K562 (cell line): ENCODE data around the gene MARK3. TPM values are rescaled to one million over a fixed set of nuclear protein-coding genes. Genes with fewer than 3 reads are reported as not detected.

ENCODE experiments used
- ATAC-seq: fragments of 200-7000 bp; cut with Tn5 transposase; 3 replicates; pipeline ENCODE4 v1.9.1; 2020; ENCODE audit warnings: moderate library complexity
- BruUV-seq: library from RNA; stranded (reverse); fragments of 400-500 nt; replicated peaks from 2 replicates; lab custom pipeline; 2021; lab: Mats Ljungman, UMichigan
- CTCF ChIA-PET: fragments of 300-600 bp; formaldehyde crosslinking; extraction: SDS; loops from one replicate; lab custom pipeline; 2021; ENCODE audit warnings: low intra/inter-chr PET ratio; lab: Yijun Ruan, JAX
- POLR2A ChIA-PET: fragments of 300-600, 350-650 bp; sonication (Branson Sonifier 250); formaldehyde crosslinking; extraction: SDS; loops from one replicate; lab custom pipeline; 2021; ENCODE audit warnings: antibody characterized with exemption, inconsistent platforms; lab: Yijun Ruan, JAX
- DNase-seq, 4 experiments: peaks; one replicate each; pipeline versions ENCODE4 v3.0.0 to v3.0.0-alpha.2; 2011 to 2018; ENCODE audit warnings: low spot score in 3 of 4, mixed read lengths in 3 of 4; ENCODE audit errors: extremely low read depth in 1 of 4
- FAIRE-seq: peaks from 2 replicates; lab custom pipeline; 2011; peaks lifted over from hg19 to GRCh38; lab: Jason Lieb, UNC
- H2AFZ ChIP-seq: 2 replicates; pipeline ENCODE4 v1.6.0; 2011; ENCODE audit warnings: low read depth, low read length, control low read depth, inconsistent platforms
- H3K27ac ChIP-seq: fragments of 200-600 bp; 3 replicates; pipeline ENCODE4 v1.8.0; 2011; ENCODE audit warnings: low read depth, mild to moderate bottlenecking, control low read depth, inconsistent platforms, low read length, moderate library complexity, mixed read lengths; ENCODE audit errors: extremely low read depth
- H3K27me3 ChIP-seq, 2 experiments: fragments of 300-600 bp in 1 of 2; 2 replicates in 1 of 2; 3 replicates in 1 of 2; pipeline versions ENCODE4 v1.6.0 to v1.8.0; 2011; ENCODE audit warnings: inconsistent platforms in 2 of 2, low read length in 2 of 2, mild to moderate bottlenecking in 1 of 2, mixed read lengths in 1 of 2, moderate library complexity in 1 of 2; ENCODE audit not compliant: control insufficient read depth in 2 of 2, insufficient read depth in 2 of 2
- H3K36me3 ChIP-seq: fragments of 300-600 bp; 3 replicates; pipeline ENCODE4 v1.8.0; 2011; ENCODE audit warnings: mild to moderate bottlenecking, low read length, inconsistent platforms; ENCODE audit not compliant: control insufficient read depth, insufficient read depth
- H3K4me1 ChIP-seq, 2 experiments: fragments of 200-600 bp in 1 of 2; replicated peaks in 1 of 2; 2 replicates in 1 of 2; 3 replicates in 1 of 2; pipeline versions ENCODE4 v1.5.1 to v1.8.0; 2011; ENCODE audit warnings: inconsistent platforms in 2 of 2, low read length in 2 of 2, mild to moderate bottlenecking in 1 of 2, mixed read lengths in 1 of 2, moderate library complexity in 1 of 2; ENCODE audit not compliant: control insufficient read depth in 2 of 2, insufficient read depth in 2 of 2
- H3K4me2 ChIP-seq: 2 replicates; pipeline ENCODE4 v1.6.1; 2011; ENCODE audit warnings: low read length, control low read depth, inconsistent platforms, mixed read lengths; ENCODE audit not compliant: insufficient read depth
- H3K4me3 ChIP-seq: fragments of 200-600 bp; sonication (generic), shearing (Covaris generic); 2 replicates; pipeline ENCODE4 v1.5.1; 2016; ENCODE audit warnings: control low read depth, inconsistent platforms
- H3K79me2 ChIP-seq: fragments of 200-600 bp; 3 replicates; pipeline ENCODE4 v1.8.0; 2011; ENCODE audit warnings: low read length, inconsistent platforms; ENCODE audit not compliant: control insufficient read depth, insufficient read depth
- H3K9ac ChIP-seq, 2 experiments: 2 replicates each; pipeline versions ENCODE4 v1.6.0 to v1.6.1; 2011; ENCODE audit warnings: low read depth in 2 of 2, low read length in 2 of 2, control low read depth in 1 of 2, inconsistent platforms in 1 of 2, mild to moderate bottlenecking in 1 of 2, mixed read lengths in 1 of 2; ENCODE audit not compliant: insufficient read depth in 1 of 2
- H3K9me1 ChIP-seq: one replicate; pipeline ENCODE4 v1.6.0; 2011; ENCODE audit warnings: inconsistent platforms, mild to moderate bottlenecking, low read length, moderate library complexity; ENCODE audit not compliant: control insufficient read depth, insufficient read depth
- H3K9me3 ChIP-seq: replicated peaks from 2 replicates; pipeline ENCODE4 v1.5.1; 2011; ENCODE audit warnings: low read depth, low read length, inconsistent platforms; ENCODE audit not compliant: control insufficient read depth, insufficient read depth
- H4K20me1 ChIP-seq: replicated peaks from 2 replicates; pipeline ENCODE4 v1.6.1; 2011; ENCODE audit warnings: low read length, inconsistent platforms, mixed read lengths; ENCODE audit not compliant: control insufficient read depth, insufficient read depth
- ARID3B ChIP-seq: fragments of 250-450 bp; sonication (Bioruptor Pico); IDR thresholded peaks from 2 replicates; pipeline ENCODE4 v1.4.0; 2020; ENCODE audit warnings: borderline replicate concordance
- E2F3 ChIP-seq: fragments of 250-450 bp; sonication (Bioruptor Pico); IDR thresholded peaks from 2 replicates; pipeline ENCODE4 v1.4.0; 2020; ENCODE audit warnings: mild to moderate bottlenecking
- HLTF ChIP-seq: fragments of 450-650 bp; IDR thresholded peaks from 2 replicates; pipeline ENCODE4 v1.6.1; 2016
- HMBOX1 ChIP-seq: sonication (generic); IDR thresholded peaks from 2 replicates; pipeline ENCODE4 v1.6.1; 2016
- KDM1A ChIP-seq, 2 experiments: fragments of 450-650 bp; IDR thresholded peaks; 2 replicates each; pipeline ENCODE4 v1.6.1; 2016; ENCODE audit warnings: mild to moderate bottlenecking in 2 of 2
- PTBP1 ChIP-seq: fragments of 200-400 bp; formaldehyde crosslinking; IDR thresholded peaks from 2 replicates; pipeline ENCODE4 v1.6.1; 2017; ENCODE audit warnings: low read depth, low read length
- TAF1 ChIP-seq: IDR thresholded peaks from 2 replicates; pipeline ENCODE4 v1.6.1; 2011; ENCODE audit warnings: mild to moderate bottlenecking, low read length, moderate library complexity; ENCODE audit not compliant: insufficient read depth, control insufficient read depth, severe bottlenecking; ENCODE audit errors: extremely low read depth
- ZBTB12 ChIP-seq: fragments of 250-450 bp; sonication (Bioruptor Pico); IDR thresholded peaks from 2 replicates; pipeline ENCODE4 v1.4.0; 2020
- ZBTB49 ChIP-seq: sonication (generic); formaldehyde crosslinking; IDR thresholded peaks from 2 replicates; pipeline ENCODE4 v1.8.0; 2022; ENCODE audit warnings: missing genetic modification reagents, mild to moderate bottlenecking, borderline replicate concordance
- ZFP36 ChIP-seq: fragments of 150-350 bp; IDR thresholded peaks from 2 replicates; pipeline ENCODE4 v1.6.1; 2018; ENCODE audit warnings: low read length, low read depth; ENCODE audit not compliant: partially characterized antibody
- ZNF175 ChIP-seq: fragments of 200-800 bp; sonication (Bioruptor generic); IDR thresholded peaks from 2 replicates; pipeline ENCODE4 v1.6.1; 2016; ENCODE audit warnings: low read depth, mild to moderate bottlenecking, missing genetic modification characterization, missing compliant biosample characterization
- WGBS: fragments of 100-300 bp; shearing (Covaris generic); methylation state at CpG from one replicate; pipeline ENCODE4 v1.1.6; 2016; ENCODE audit warnings: low coverage, mixed read lengths; ENCODE audit not compliant: insufficient coverage; ENCODE audit errors: missing lambda C conversion rate; 5-methylcytosine and 5-hydroxymethylcytosine counted together
- in situ Hi-C: fragments of 300-500 bp; cut with MboI; formaldehyde crosslinking; loops from 4 replicates; pipeline ENCODE4 v1.15.0; 2018; ENCODE audit warnings: inconsistent platforms, mixed read lengths
- intact Hi-C: fragments of 100-400 bp; cut with micrococcal nuclease; formaldehyde crosslinking; loops from 2 replicates; pipeline ENCODE4 v1.14.2; 2022
- polyA plus RNA-seq, 8 experiments: library from polyadenylated mRNA; depleted of rRNA in 4 of 8; stranded (reverse) in 5 of 8; unstranded in 3 of 8; fragments of >200 nt; fragmentation: Nextera tagmentation in 2 of 8; fragmentation: Illumina TruSeq in 1 of 8; extraction: Ambion mirVana in 2 of 8; extraction: Trizol in 1 of 8; gene quantifications; 2 replicates each; pipeline versions ENCODE4 v1.2.1 to v1.2.3, GENCODE V29; 2011 to 2014; ENCODE audit warnings: inconsistent platforms in 1 of 8, missing spikeins in 1 of 8
- total RNA-seq, 7 experiments: library from RNA; depleted of rRNA in 6 of 7; stranded (reverse); fragments of >200 nt in 6 of 7; fragmentation: Illumina TruSeq in 2 of 7; extraction: Trizol in 2 of 7; gene quantifications; 2 replicates each; pipeline versions ENCODE4 v1.2.1 to v1.2.3, GENCODE V29; 2011 to 2021; ENCODE audit warnings: low replicate concordance in 1 of 7

MARK3 gene
- total and polyA plus RNA-seq, 9 of the 15 experiments (the other 6 are each of a cell fraction or from before 2014, with no cell fraction given), result 10.1 to 68.7 (median 56.3) TPM

GRCh38 chr14:103545219-103545914 lies 160.2 kb downstream of the MARK3 start:
- no peak for DNase-seq
- intact Hi-C loops (loop anchor here (5.0 to 10.0 kb wide), 2 partner anchors 43 to 471 kb away; no protein-coding TSS in a partner anchor), in situ Hi-C loops (no loop called here)
- Histone ChIP-seq H3K9ac (no peak overlapping the region; a peak in 1 of 4 replicates), H3K9me1 (no peaks in the 10 kb centered on the region), H3K4me1 (peaks cover 0 to 87% of the 10 kb centered on the region in 2 experiments; a peak in 2 of 5 replicates), H3K4me3 (no peak overlapping the region), H3K9me3 (no peaks in the 10 kb centered on the region), H3K36me3 (no peaks in the 10 kb centered on the region), H2AFZ (no peak overlapping the region), H4K20me1 (peaks cover 7% of the 10 kb centered on the region; the same call in 1 of the 2 replicates), H3K27ac (no peak overlapping the region), H3K4me2 (no peak overlapping the region), H3K27me3 (no peaks in the 10 kb centered on the region), H3K79me2 (no peaks in the 10 kb centered on the region)
- ChIA-PET CTCF (interaction anchor here (2.4 kb wide), 1 partner anchor 27 kb away, joined by 19 read pairs; no protein-coding TSS in a partner anchor), POLR2A (interaction anchor here (1.0 to 2.1 kb wide), 3 partner anchors 9 to 26 kb away, joined by 5 to 8 read pairs (median 7); partner anchors contain the start of gene TRMT61A)
- BruUV-seq, result no TSS peak
- FAIRE-seq, result no peak
- no peak for ATAC-seq
- no peak for TF ChIP-seq E2F3
- no peak for TF ChIP-seq TAF1
- no peak for TF ChIP-seq ARID3B (CRISPR knock-in tag)
- no peak for TF ChIP-seq ZBTB49 (CRISPR knock-in tag)
- no peak for TF ChIP-seq HLTF
- no peak for TF ChIP-seq HMBOX1
- no peak for TF ChIP-seq PTBP1
- TF ChIP-seq KDM1A (IDR thresholded peaks at IDR 0.05), result no peak
- no peak for TF ChIP-seq ZFP36
- TF ChIP-seq ZNF175 (CRISPR knock-in tag), result no peak
- no peak for TF ChIP-seq ZBTB12 (CRISPR knock-in tag)
- WGBS, result 65% methylated on average over 14 of the region's 29 CpGs
